ENCODE measurements around the gene MED20.

The MED20 gene

GRCh38 chr6:41940759-41941279 lies 19.9 kb upstream of the MED20 start:
- DNase-seq: peak; percentile 12

- peak; percentile 12 for DNase-seq
These were observed 19.2 kb upstream of the MED20 start for GRCh38 chr6:41939848-41940758.

GRCh38 chr6:41939176-41939847 lies 18.4 kb upstream of the MED20 start:
- DNase-seq: no peak

- no peak for DNase-seq
These were observed 17.7 kb upstream of the MED20 start for GRCh38 chr6:41938590-41939175.

GRCh38 chr6:41937861-41938574 lies 17.1 kb upstream of the MED20 start:
- no peak for DNase-seq

GRCh38 chr6:41937472-41937860 lies 16.5 kb upstream of the MED20 start:
- no peak for DNase-seq

GRCh38 chr6:41936073-41936837 lies 15.3 kb upstream of the MED20 start:
- peak; percentile 54 for DNase-seq

GRCh38 chr6:41935685-41936072 lies 14.7 kb upstream of the MED20 start:
- no peak for DNase-seq

GRCh38 chr6:41935193-41935574 lies 14.2 kb upstream of the MED20 start:
- DNase-seq: no peak

GRCh38 chr6:41934278-41935192 lies 13.6 kb upstream of the MED20 start:
- DNase-seq: no peak

GRCh38 chr6:41932378-41932777 lies 11.4 kb upstream of the MED20 start:
- DNase-seq: no peak

- DNase-seq: no peak
These were observed 10.9 kb upstream of the MED20 start for GRCh38 chr6:41931792-41932191.

GRCh38 chr6:41929924-41930323 lies 9.0 kb upstream of the MED20 start:
- no peak for DNase-seq

- DNase-seq: no peak
These were observed 6.3 kb upstream of the MED20 start for GRCh38 chr6:41927253-41927652.

- no peak for DNase-seq
These were observed 1.2 kb upstream of the MED20 start for GRCh38 chr6:41922154-41922553.

GRCh38 chr6:41921712-41921998 lies 716 bp upstream of the MED20 start:
- DNase-seq: no peak

GRCh38 chr6:41917528-41917927 lies 3.4 kb downstream of the MED20 start:
- no peak for DNase-seq

GRCh38 chr6:41914869-41915530 lies 5.9 kb downstream of the MED20 start:
- DNase-seq: no peak

- DNase-seq: no peak
These were observed 6.6 kb downstream of the MED20 start for GRCh38 chr6:41914343-41914742.

GRCh38 chr6:41909727-41910126 lies 11.2 kb downstream of the MED20 start:
- DNase-seq: no peak

Measured in NCI-H526 treated with DMSO at 0.1 percent for 48 hours (cell line).